Mammary epithelial cell (primary cell): ENCODE results near the gene KLHL17.

Experiments used
- EZH2 ChIP-seq: IDR thresholded peaks from 2 replicates; pipeline ENCODE4 v1.6.1; 2012; ENCODE audit warnings: low read length, inconsistent platforms, borderline replicate concordance
- TF ChIP-seq, protein P1 (sequence below), 2 donors: IDR thresholded peaks in 1 of 2; conservative IDR thresholded peaks in 1 of 2; 2 replicates each; pipeline ENCODE4 v1.5.1; 2011 to 2012; ENCODE audit warnings: inconsistent platforms in 2 of 2, low read length in 2 of 2, mild to moderate bottlenecking in 2 of 2, control low read depth in 1 of 2, low read depth in 1 of 2; ENCODE audit not compliant: insufficient read depth in 1 of 2; ENCODE audit errors: extremely low read depth in 1 of 2

DNA sequence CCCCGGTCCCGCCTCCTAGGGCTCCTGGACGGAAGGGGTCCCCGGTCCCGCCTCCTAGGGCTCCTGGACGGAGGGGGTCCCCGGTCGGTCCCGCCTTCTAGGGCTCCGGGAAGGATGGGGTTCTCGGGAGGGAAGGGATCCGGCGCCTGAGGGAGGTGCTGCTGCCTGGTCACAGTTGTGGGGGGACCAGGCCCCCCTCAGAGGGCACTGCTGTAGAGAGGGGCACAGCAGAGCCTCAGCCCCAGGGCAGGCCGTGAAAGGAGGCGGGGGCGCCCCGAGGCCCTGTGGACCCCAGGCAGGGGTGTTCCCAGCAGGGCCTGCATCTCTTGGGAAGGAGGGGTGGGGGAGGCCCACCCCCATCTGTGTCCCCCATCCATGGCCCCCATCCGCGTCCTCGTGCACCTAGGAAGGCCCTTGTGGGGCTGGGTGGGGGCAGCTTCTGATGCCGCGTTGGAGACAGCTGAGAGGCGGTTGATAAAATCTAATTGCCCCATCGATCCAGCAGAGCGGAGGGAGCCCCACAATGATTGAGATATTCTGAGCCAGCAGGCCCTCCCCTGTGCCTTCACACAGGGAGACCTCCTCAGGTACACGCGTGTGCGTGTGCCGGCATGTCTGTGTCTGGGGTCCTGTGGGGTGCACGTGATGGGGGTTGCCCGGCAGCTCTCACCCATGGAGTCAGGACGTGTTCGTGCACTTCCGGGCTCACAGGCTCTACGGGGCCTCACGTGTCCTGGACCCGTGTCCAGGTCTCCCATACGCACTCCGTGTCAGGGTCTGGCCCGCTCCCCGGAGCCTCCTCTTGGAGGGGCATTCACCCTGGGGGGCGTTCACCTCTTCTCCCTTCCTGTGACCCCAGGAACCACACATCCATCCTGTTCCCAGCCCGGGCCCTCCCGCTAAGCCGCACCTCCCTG lies 23.8 kb upstream of the KLHL17 start:
- TF ChIP-seq, protein P1, sequence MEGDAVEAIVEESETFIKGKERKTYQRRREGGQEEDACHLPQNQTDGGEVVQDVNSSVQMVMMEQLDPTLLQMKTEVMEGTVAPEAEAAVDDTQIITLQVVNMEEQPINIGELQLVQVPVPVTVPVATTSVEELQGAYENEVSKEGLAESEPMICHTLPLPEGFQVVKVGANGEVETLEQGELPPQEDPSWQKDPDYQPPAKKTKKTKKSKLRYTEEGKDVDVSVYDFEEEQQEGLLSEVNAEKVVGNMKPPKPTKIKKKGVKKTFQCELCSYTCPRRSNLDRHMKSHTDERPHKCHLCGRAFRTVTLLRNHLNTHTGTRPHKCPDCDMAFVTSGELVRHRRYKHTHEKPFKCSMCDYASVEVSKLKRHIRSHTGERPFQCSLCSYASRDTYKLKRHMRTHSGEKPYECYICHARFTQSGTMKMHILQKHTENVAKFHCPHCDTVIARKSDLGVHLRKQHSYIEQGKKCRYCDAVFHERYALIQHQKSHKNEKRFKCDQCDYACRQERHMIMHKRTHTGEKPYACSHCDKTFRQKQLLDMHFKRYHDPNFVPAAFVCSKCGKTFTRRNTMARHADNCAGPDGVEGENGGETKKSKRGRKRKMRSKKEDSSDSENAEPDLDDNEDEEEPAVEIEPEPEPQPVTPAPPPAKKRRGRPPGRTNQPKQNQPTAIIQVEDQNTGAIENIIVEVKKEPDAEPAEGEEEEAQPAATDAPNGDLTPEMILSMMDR (conservative IDR thresholded peaks at IDR 0.05 in 1 of 2, IDR thresholded peaks at IDR 0.05 in 1 of 2; ENCODE audit: extremely low read depth in 1 of 2, insufficient read depth in 1 of 2, low read depth in 1 of 2, low read length in 2 of 2) = no peak
- TF ChIP-seq EZH2 = no peak
